Measurements from ENCODE around the gene TFPT.

Gene TFPT

GRCh38 chr19:54147676-54148075 lies 32.2 kb upstream of the TFPT start:
- no peak for DNase-seq

GRCh38 chr19:54145541-54146158 lies 30.2 kb upstream of the TFPT start:
- DNase-seq: no peak

DNA sequence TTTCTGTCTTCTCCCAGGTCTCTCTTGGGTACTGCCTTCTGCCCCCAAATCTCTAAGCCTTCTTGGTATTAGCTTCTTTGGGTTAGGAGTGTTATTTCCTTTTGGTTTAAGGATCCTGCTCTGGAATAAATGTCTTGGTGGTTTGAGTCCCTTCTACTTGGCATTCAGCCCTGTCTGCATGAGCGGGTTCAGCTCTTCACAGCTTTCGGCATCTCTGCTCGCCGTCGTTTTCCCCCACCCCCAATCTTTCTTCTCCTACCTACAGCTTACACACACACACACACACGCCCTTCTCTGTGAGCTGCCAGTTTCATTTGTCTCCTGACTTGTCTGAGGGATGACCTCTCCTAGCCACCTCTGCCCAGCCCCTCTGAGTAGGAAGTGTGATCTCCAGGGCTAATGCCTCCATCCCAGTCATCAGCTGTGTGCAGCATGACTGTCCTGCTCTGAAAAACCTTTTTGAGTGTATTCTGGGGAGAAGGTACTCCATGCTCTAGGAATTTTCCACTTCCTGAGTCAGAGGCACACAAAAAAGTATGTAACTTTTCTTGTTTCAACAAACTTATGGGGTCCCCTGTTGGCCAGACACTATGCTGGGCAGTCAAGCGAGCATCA lies 26.8 kb upstream of the TFPT start:
- no peak for DNase-seq

DNA sequence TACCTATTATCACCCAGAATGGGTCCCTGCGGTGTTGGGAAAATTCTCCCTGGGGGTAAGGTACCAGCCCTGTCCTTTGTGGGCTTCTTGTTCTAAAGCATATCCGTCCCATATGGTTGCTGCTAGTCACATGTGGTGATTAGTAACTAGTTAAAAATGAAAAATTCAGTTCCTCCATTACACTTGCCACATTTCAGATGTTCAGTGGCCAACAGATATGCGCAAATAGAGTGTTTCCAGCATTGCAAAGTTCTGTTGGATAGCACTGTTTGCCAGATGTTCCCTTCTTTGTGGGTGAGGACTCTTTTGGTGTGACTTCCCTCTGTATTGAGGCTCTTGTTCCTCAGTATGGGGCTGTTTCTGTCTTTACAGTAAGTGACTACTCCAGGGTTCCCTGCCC lies 25.9 kb upstream of the TFPT start:
- DNase-seq: no peak

- no peak for DNase-seq
Observed at GRCh38 chr19:54138489-54139256, 23.2 kb upstream of the TFPT start.

GRCh38 chr19:54137699-54138488 lies 22.4 kb upstream of the TFPT start, which contains the start of gene CNOT3:
Gene CNOT3, plus strand, starts transcription at chr19:54137762. Its CDS starts 5,217 bp downstream, at chr19:54142979.
- no peak for DNase-seq

DNA sequence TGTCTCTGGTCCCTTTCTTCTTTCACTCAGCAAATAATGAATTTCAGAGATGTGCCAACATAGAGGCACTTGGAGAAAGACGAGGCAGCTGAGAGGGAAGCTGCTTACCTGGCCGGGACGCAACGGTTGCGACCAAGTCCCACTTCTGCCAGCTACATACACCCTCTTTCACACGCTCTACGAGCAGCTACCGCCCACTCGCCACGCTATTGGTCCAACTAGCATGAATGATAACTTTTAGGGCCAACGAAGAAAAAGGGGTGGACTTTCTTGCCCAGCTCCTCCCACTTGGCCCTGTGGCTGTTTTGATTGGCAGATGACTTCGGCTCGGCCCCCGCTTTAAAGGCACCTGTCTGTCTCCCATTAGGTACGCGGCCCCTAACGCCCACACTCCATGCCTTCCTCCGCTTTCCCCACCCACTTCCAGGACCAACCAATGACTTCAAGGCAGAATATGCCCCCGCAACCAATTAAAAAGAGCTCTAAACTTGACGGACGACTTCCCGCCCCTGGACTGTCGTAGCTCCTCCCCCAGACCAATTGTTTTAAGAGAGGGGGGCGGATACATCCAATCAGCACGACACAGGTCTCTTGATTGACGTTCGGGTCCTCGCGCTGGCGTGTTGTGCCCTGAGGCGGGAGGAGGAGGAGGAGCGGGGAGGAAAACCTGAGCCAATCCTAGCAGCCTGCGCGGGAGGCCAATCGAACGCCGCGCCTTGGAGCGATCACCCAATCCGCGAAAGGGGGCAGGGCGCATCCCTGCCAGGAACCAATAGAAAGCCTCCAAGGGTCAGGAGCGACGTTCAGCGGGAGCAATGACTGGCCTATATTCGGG lies 21.6 kb upstream of the TFPT start:
- peak; percentile 100 for DNase-seq

- DNase-seq: no peak
Observed at GRCh38 chr19:54136086-54136863, 20.8 kb upstream of the TFPT start.

DNA sequence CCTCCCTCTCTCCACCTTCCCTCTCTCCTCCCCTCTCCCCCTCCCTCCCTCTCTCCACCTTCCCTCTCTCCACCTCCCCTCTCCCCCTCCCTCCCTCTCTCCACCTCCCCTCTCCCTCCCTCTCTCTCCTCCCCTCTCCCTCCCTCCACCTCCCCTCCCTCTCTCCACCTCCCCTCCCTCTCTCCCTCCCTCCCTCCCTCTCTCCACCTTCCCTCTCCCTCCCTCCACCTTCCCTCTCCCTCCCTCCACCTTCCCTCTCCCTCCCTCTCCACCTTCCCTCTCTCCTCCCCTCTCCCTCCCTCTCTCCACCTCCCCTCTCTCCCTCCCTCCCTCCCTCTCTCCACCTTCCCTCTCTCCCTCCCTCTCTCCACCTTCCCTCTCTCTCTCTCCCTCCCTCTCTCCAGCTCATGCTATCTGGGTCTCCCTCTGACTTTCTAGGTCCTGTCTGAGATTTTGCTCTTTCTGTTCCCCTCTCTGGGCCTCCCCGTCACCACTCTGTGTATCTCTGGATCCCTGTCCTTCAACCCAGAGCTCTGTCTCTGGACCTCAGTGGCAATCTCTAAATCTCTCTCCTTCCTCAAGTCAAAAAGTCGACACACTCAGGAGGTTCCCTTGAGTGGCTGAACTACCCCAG lies 18.6 kb upstream of the TFPT start:
- DNase-seq: no peak

DNA sequence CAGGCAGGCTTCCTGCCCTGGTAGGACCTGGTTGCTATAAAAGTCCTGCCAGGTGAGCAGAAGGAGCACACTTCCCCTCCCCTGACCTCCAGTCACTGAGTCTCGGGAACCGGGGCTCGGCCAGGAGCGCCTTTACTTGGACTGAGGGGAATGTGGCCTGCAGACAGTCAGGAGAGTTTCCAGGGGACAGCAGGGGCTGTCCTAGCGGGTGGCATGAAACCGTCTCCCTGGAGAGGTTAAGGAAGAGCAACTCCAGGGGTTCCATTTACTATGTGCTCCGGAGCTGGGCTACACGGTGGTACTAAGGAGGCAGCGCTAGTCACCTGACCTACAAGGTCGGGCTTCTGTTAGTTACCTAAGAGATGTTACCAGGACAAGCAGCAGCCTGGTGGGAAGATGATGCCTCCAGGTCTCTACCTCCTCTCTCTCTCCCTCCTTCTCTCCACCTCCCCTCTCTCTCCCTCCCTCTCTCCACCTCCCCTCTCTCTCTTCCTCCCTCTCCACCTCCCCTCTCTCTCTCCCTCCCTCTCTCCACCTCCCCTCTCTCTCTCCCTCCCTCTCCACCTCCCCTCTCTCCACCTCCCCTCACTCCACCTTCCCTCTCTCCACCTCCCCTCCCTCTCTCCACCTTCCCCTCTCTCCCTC lies 18.0 kb upstream of the TFPT start:
- no peak for DNase-seq

DNA sequence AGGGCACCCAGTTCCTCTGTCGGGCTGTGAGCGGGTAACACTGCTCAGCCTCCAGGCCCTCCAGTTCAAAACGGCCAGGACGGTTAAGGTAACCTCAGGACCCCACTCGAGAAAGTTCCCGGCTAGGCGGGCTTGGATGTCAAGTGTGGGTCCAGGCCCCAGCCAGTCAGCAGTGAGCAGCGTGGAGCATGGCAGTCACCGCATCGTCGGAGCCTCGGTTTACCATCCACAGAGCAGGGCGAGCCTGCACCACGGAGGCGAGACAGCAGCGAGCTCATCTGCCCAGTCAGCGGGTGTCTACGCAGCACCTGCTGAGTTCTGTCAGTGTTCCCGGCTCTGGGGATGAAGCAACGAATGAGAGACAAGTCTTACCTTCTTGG lies 14.2 kb upstream of the TFPT start:
- DNase-seq: no peak

DNA sequence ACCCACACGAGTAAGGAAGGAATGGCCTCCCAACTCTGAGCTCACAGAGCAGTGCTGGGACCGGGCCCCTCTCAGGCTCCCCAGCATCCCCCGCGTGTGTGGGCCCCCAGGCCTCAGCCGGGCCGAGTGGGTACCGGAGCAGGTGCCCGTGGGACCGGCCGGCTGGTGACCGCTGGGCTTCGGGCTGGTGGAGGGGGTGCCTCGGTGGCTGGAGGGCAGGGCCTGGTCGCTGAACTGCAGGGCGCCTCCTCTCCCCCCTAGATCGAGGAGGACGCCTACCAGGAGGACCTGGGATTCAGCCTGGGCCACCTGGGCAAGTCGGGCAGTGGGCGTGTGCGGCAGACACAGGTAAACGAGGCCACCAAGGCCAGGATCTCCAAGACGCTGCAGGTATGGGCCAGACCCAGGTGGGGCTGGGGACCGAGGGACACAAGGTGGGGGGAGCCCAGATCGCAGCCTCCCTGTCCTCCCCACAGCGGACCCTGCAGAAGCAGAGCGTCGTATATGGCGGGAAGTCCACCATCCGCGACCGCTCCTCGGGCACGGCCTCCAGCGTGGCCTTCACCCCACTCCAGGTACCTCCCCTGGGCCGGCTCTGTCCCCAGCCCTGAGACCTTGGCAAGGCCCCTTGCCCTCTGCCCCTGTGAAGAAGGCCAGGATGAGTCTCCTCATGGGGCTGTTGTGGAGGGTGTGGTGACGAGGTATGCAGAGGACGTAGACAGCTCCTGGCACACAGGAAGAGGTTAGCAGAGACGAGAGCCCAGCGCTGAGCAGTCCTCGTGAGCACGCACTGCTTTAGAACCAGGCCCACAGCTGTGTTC lies 13.5 kb upstream of the TFPT start:
- no peak for DNase-seq

- no peak for DNase-seq
Observed at GRCh38 chr19:54128441-54128725, 12.9 kb upstream of the TFPT start.

DNA sequence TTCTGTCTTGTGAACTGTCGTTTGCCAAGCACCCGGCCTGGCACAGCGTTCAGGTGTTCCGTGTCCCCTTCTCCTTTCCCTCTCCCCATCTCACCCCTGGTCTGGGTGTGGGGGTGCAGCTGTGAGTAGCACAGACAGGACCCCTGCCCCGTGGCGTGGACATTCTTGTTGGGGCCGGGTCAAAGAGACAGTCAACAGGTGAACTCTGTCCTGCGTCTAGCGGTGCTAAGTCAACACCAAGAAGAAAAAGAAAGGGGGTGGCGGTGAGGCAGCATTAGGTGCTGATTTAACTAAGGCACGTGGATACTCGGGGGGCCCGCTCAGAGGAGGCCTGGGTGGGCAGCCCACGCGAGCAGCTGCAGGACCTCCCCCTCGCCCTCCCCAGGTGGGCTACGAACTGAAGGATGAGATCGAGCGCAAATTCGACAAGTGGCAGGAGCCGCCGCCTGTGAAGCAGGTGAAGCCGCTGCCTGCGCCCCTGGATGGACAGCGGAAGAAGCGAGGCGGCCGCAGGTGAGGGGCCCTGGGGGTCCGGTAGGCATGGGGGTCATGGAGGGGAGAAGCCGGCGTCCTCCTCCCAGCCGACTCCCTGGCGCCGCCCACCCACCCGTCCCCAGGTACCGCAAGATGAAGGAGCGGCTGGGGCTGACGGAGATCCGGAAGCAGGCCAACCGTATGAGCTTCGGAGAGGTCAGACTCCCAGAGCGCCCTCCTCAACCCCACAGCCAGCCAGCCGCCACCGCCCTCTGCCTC lies 12.4 kb upstream of the TFPT start:
- no peak for DNase-seq

GRCh38 chr19:54125713-54126112 lies 10.3 kb upstream of the TFPT start:
- no peak for DNase-seq

DNA sequence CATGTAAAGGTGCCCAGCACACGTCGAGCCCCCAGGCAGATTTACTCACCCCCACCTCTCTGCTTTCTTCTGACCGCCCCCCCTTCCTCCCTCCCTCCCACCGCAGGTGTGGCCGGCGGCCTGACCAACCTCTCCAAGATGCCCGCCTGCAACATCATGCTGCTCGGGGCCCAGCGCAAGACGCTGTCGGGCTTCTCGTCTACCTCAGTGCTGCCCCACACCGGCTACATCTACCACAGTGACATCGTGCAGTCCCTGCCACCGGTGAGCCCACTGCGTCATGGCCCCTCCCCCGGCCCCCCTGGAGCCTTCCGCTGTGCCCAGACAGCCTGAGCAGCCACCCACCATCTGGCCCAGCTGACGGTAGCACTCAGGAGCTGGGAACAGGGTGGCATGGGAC lies 8.9 kb upstream of the TFPT start:
- DNase-seq: no peak

GRCh38 chr19:54123682-54124081 lies 8.2 kb upstream of the TFPT start:
- no peak for DNase-seq

DNA sequence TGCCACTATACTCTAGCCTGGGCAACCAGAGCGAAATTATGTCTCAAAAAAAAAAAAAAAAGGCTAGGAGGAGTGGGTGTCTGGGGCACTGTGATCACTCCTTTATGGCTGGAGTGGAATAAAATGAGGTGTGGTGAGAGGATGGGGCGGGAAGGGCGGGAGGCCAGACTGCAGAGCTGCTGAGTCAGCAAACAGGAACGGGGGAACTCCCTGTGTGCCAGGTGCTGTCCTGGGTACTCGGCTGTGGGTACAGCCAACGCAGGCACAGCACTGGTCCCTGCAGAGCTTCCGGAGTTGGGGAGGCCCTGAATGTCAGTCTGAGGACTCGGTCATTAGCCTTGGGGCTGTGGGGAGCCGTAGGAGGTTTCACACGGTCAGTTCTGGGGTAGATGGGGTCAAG lies 5.8 kb upstream of the TFPT start:
- DNase-seq: no peak

Data from CD4-positive, alpha-beta T cell treated with Interferon gamma for 1 hour (primary cell).